ENCODE measurements around the gene EHBP1L1.

GRCh38 chr11:65579291-65579690, 3.4 kb downstream of the EHBP1L1 start:
- no peak for TF ChIP-seq CTCF (IDR thresholded peaks at IDR 0.05; ENCODE audit: insufficient read depth, low read depth, low read length)
- TF ChIP-seq EZH2 (IDR thresholded peaks at IDR 0.05; ENCODE audit: insufficient read depth, low read length) = no peak
